PC-9 (cell line): ENCODE data around the gene CCDC80. TPM values are rescaled to one million over a fixed set of nuclear protein-coding genes. Genes with fewer than 3 reads are reported as not detected.

Source experiments
- BruUV-seq: library from RNA; stranded (reverse); fragments of 400-500 nt; replicated peaks from 2 replicates; lab custom pipeline; 2021; lab: Mats Ljungman, UMichigan
- CTCF ChIA-PET: fragments of 300-600 bp; sonication (Branson Sonifier 250); formaldehyde crosslinking; loops from one replicate; lab custom pipeline; 2022; ENCODE audit warnings: antibody characterized with exemption; lab: Charles Lee
- POLR2A ChIA-PET: fragments of 300-600 bp; sonication (Branson Sonifier 250); formaldehyde crosslinking; loops from one replicate; lab custom pipeline; 2022; ENCODE audit warnings: antibody characterized with exemption; ENCODE audit not compliant: unreplicated experiment; lab: Charles Lee
- DNase-seq, 2 experiments: peaks; one replicate each; pipeline versions ENCODE4 v3.0.0 to v3.0.0-alpha.2; 2015 to 2022; ENCODE audit warnings: mixed read lengths in 1 of 2
- H2AFZ ChIP-seq: fragments of 200-600 bp; sonication (generic); 2 replicates; pipeline ENCODE4 v1.8.1; 2017; ENCODE audit warnings: antibody characterized with exemption
- H3F3A ChIP-seq: fragments of 200-600 bp; sonication (generic); 2 replicates; pipeline ENCODE4 v1.8.1; 2017; ENCODE audit warnings: antibody characterized with exemption, mild to moderate bottlenecking, low read depth; ENCODE audit not compliant: insufficient read depth
- H3K27ac ChIP-seq: fragments of 200-600 bp; sonication (generic); 2 replicates; pipeline ENCODE4 v1.6.1; 2016; ENCODE audit warnings: mixed run types
- H3K27me3 ChIP-seq: fragments of 200-600 bp; sonication (generic); 2 replicates; pipeline ENCODE4 v1.6.1; 2016; ENCODE audit warnings: low read depth, mixed run types; ENCODE audit not compliant: insufficient read depth
- H3K36me3 ChIP-seq: fragments of 200-600 bp; sonication (generic); 2 replicates; pipeline ENCODE4 v1.6.1; 2016; ENCODE audit warnings: low read depth, mixed run types
- H3K4me1 ChIP-seq: fragments of 200-600 bp; sonication (generic); replicated peaks from 2 replicates; pipeline ENCODE4 v1.6.1; 2016; ENCODE audit warnings: mixed run types; ENCODE audit not compliant: insufficient read depth
- H3K4me2 ChIP-seq: fragments of 200-600 bp; sonication (generic); 2 replicates; pipeline ENCODE4 v1.6.1; 2017; ENCODE audit warnings: mixed run types
- H3K4me3 ChIP-seq: fragments of 200-600 bp; sonication (generic); 2 replicates; pipeline ENCODE4 v1.6.1; 2016; ENCODE audit warnings: mixed run types
- H3K79me2 ChIP-seq: fragments of 200-600 bp; sonication (generic); 2 replicates; pipeline ENCODE4 v1.6.1; 2017; ENCODE audit warnings: low read depth, mixed run types
- H3K9me2 ChIP-seq: fragments of 200-600 bp; sonication (generic); 2 replicates; pipeline ENCODE4 v1.8.1; 2017; ENCODE audit warnings: mild to moderate bottlenecking; ENCODE audit not compliant: insufficient read depth
- H3K9me3 ChIP-seq: fragments of 200-600 bp; sonication (generic); 2 replicates; pipeline ENCODE4 v1.8.1; 2016; ENCODE audit warnings: low read depth; ENCODE audit not compliant: insufficient read depth
- H4K20me1 ChIP-seq: fragments of 200-600 bp; sonication (generic); 2 replicates; pipeline ENCODE4 v1.8.1; 2017; ENCODE audit not compliant: insufficient read depth
- EZH2 ChIP-seq: fragments of 200-600 bp; sonication (generic); IDR thresholded peaks from 2 replicates; pipeline ENCODE4 v1.8.0; 2017; ENCODE audit warnings: antibody characterized with exemption, low read depth
- intact Hi-C: fragments of 100-400 bp; cut with micrococcal nuclease; formaldehyde crosslinking; loops from one replicate; pipeline ENCODE4 v1.10.0; 2022; ENCODE audit not compliant: unreplicated experiment
- total RNA-seq: library from RNA; stranded (reverse); gene quantifications from 2 replicates; pipeline ENCODE4 v1.2.3, GENCODE V29; 2021
- TF ChIP-seq, protein P1 (sequence below): fragments of 200-600 bp; sonication (generic); conservative IDR thresholded peaks from 2 replicates; pipeline ENCODE4 v1.6.1; 2017; ENCODE audit warnings: mixed run types, antibody characterized with exemption, mild to moderate bottlenecking, moderate library complexity

The CCDC80 gene
- total RNA-seq, 1 experiment from 2014 or later = 162 TPM

DNA sequence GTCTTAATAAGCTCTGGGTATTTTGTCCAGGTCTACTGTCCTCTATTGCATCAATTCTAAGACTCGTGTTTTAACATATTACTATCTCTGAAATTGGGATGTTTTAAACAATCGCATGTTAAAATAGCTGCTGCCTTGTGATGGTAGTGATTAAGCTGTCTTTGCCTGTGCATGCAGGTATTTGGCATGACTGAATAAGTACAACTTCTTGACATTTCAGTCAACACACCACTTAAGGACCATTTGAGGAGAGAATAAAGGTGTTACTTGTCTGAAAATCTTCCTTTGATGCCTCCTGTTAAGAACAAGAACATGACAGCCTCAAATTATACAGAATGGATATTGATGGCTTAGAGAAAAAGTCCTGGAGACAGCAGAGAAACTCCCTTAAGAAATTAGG, 46.1 kb downstream of the CCDC80 start:
- no peaks in the 10 kb centered on the region for H3K27me3 ChIP-seq
- no TSS peak for BruUV-seq
- intact Hi-C loops = no loop called here
- ChIA-PET CTCF (interaction anchor here (0.6 kb wide), 1 partner anchor 693 kb away, joined by 4 read pairs; no protein-coding TSS in a partner anchor), POLR2A (no interaction called here)
- no peaks in the 10 kb centered on the region for H3K9me3 ChIP-seq
- no peaks in the 10 kb centered on the region for H3K36me3 ChIP-seq
- H3K79me2 ChIP-seq = no peaks in the 10 kb centered on the region
- no peak overlapping the region for H3K27ac ChIP-seq
- H3K9me2 ChIP-seq = no peaks in the 10 kb centered on the region
- DNase-seq = no peak
- TF ChIP-seq, protein P1, sequence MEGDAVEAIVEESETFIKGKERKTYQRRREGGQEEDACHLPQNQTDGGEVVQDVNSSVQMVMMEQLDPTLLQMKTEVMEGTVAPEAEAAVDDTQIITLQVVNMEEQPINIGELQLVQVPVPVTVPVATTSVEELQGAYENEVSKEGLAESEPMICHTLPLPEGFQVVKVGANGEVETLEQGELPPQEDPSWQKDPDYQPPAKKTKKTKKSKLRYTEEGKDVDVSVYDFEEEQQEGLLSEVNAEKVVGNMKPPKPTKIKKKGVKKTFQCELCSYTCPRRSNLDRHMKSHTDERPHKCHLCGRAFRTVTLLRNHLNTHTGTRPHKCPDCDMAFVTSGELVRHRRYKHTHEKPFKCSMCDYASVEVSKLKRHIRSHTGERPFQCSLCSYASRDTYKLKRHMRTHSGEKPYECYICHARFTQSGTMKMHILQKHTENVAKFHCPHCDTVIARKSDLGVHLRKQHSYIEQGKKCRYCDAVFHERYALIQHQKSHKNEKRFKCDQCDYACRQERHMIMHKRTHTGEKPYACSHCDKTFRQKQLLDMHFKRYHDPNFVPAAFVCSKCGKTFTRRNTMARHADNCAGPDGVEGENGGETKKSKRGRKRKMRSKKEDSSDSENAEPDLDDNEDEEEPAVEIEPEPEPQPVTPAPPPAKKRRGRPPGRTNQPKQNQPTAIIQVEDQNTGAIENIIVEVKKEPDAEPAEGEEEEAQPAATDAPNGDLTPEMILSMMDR = no peak
- TF ChIP-seq EZH2 = no peak
- no peaks in the 10 kb centered on the region for H3K4me1 ChIP-seq
- H3K4me2 ChIP-seq = no peak overlapping the region
- H2AFZ ChIP-seq = no peak overlapping the region
- H4K20me1 ChIP-seq = no peaks in the 10 kb centered on the region
- H3K4me3 ChIP-seq = no peak overlapping the region
- H3F3A ChIP-seq = no peaks in the 10 kb centered on the region

DNA sequence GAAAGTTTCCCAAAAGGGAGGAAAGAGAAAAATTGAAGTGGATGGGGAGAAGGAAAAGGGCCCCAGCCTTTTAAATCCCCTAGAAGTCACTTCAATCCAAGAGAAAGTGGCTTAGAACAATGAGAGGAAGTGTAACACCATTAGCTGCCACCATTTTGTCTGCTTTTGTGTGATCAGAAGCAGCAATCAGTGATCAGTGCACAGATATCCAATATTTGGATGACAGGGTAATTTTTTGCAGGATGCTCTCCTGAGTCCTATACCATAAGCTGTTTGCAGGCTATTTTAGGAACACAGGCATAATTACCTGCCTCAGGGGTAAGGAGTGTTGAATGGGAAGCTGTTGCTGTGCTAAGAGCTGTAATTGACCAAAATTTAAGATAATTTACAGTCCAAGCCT, 47.7 kb downstream of the CCDC80 start:
- ChIA-PET CTCF (interaction anchor here (0.6 kb wide), 1 partner anchor 49 kb away, joined by 3 read pairs; no protein-coding TSS in a partner anchor), POLR2A (interaction anchor here (0.6 kb wide), 1 partner anchor 342 kb away, joined by 4 read pairs; no protein-coding TSS in a partner anchor)
- no peaks in the 10 kb centered on the region for H3K9me2 ChIP-seq
- no peaks in the 10 kb centered on the region for H3K4me1 ChIP-seq
- no peak overlapping the region for H3K27ac ChIP-seq
- no peaks in the 10 kb centered on the region for H3K36me3 ChIP-seq
- DNase-seq = no peak
- H3K9me3 ChIP-seq = no peaks in the 10 kb centered on the region
- H2AFZ ChIP-seq = no peak overlapping the region
- H3K4me3 ChIP-seq = no peak overlapping the region
- intact Hi-C loops = no loop called here
- no peaks in the 10 kb centered on the region for H3K27me3 ChIP-seq
- BruUV-seq = no TSS peak
- TF ChIP-seq, protein P1 = no peak
- TF ChIP-seq EZH2 = no peak
- no peaks in the 10 kb centered on the region for H4K20me1 ChIP-seq
- H3F3A ChIP-seq = no peaks in the 10 kb centered on the region
- H3K4me2 ChIP-seq = no peak overlapping the region
- H3K79me2 ChIP-seq = no peaks in the 10 kb centered on the region

DNA sequence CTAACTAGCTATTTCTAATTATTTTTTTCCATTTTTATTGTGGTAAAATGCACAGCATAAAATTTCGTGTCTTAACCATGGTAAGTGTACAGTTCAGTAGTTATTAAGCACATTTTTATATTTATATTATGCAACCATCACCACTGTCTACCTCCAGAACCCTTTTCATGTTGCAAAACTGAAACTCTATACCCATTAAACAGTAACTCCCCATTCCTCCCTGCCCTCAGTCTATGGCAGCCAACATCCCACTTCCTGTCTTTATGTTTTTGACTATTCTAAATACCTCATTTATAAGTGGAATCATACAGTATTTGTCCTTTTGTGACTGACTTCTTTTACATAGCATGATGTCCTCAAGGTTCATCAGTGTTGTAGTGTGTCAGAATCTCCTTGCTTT, 53.6 kb downstream of the CCDC80 start:
- no TSS peak for BruUV-seq
- Histone ChIP-seq H2AFZ (no peak overlapping the region), H3K9me3 (no peaks in the 10 kb centered on the region), H3K4me2 (no peak overlapping the region), H3K79me2 (no peaks in the 10 kb centered on the region), H4K20me1 (no peaks in the 10 kb centered on the region), H3K4me3 (no peak overlapping the region), H3K4me1 (no peaks in the 10 kb centered on the region), H3K36me3 (peaks cover 7% of the 10 kb centered on the region), H3F3A (no peaks in the 10 kb centered on the region), H3K9me2 (no peaks in the 10 kb centered on the region), H3K27me3 (no peaks in the 10 kb centered on the region), H3K27ac (no peak overlapping the region)
- no peak for DNase-seq
- POLR2A ChIA-PET = no interaction called here
- TF ChIP-seq, protein P1 = no peak
- no peak for TF ChIP-seq EZH2
- intact Hi-C loops = no loop called here
- CTCF ChIA-PET = no interaction called here
